GM23338 (cell line): ENCODE data around the gene PRKCH.

Experiments used
- CREB1 ChIP-seq: fragments of 250-450 bp; sonication (Bioruptor Pico); IDR thresholded peaks from 2 replicates; pipeline ENCODE4 v1.5.0; 2020; ENCODE audit warnings: low read depth, mild to moderate bottlenecking, moderate library complexity
- EZH2 ChIP-seq: fragments of 200-600 bp; sonication (generic); IDR thresholded peaks from one replicate; pipeline ENCODE4 v1.8.0; 2017; ENCODE audit warnings: antibody characterized with exemption, mild to moderate bottlenecking, low read depth; ENCODE audit not compliant: unreplicated experiment
- EZH2phosphoT487 ChIP-seq: fragments of 200-600 bp; sonication (generic); IDR thresholded peaks from one replicate; pipeline ENCODE4 v1.8.1; 2018; ENCODE audit warnings: antibody characterized with exemption; ENCODE audit not compliant: unreplicated experiment
- JUNB ChIP-seq: IDR thresholded peaks from one replicate; pipeline ENCODE4 v1.6.1; 2016; ENCODE audit warnings: antibody characterized with exemption; ENCODE audit not compliant: unreplicated experiment
- NANOG ChIP-seq: IDR thresholded peaks from 2 replicates; pipeline ENCODE4 v1.6.1; 2016; ENCODE audit warnings: antibody characterized with exemption, borderline replicate concordance
- POLR2AphosphoS5 ChIP-seq: IDR thresholded peaks from 2 replicates; pipeline ENCODE4 v1.6.1; 2016; ENCODE audit warnings: antibody characterized with exemption, low read depth
- STAT1 ChIP-seq: IDR thresholded peaks from one replicate; pipeline ENCODE4 v1.6.1; 2016; ENCODE audit warnings: antibody characterized with exemption; ENCODE audit not compliant: unreplicated experiment
- TF ChIP-seq, protein P1 (sequence below), 2 experiments: fragments of 200-600 bp in 1 of 2; sonication (generic) in 1 of 2; conservative IDR thresholded peaks; 2 replicates each; pipeline versions ENCODE4 v1.5.1 to v1.6.1; 2016 to 2017; ENCODE audit warnings: antibody characterized with exemption in 2 of 2, low read depth in 2 of 2, mild to moderate bottlenecking in 2 of 2, moderate library complexity in 1 of 2
- TF ChIP-seq, protein P2 (sequence below): IDR thresholded peaks from 2 replicates; pipeline ENCODE4 v1.6.1; 2016; ENCODE audit warnings: antibody characterized with exemption
- TF ChIP-seq, protein P3 (sequence below): IDR thresholded peaks from one replicate; pipeline ENCODE4 v1.6.1; 2018; ENCODE audit warnings: antibody characterized with exemption; ENCODE audit not compliant: unreplicated experiment

DNA sequence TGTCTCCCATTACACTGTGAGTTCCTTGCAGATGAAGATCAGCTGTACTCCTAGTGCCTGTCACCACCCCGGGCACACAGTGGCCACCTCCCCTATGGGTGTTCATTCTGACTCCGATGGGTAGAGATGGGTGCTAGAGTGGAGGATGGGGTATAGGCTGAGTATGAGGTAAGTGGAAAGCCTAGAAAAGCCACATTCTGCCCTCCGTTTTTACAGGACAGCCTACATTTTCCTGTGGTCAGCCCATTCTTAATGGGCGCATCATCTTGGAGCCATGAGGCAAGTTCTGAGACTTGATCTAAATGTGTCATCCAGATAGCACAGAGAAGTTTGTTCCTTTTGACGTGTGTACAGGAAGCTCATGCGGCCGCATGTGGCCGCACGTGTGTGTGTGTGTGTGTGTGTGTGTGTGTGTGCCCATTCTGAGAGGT lies 207.2 kb downstream of the PRKCH start:
- TF ChIP-seq EZH2 (no peak), STAT1 (no peak), POLR2AphosphoS5 (no peak), EZH2phosphoT487 (no peak), NANOG (no peak), JUNB (no peak), CREB1 (CRISPR knock-in tag) (no peak)
- TF ChIP-seq, protein P1, sequence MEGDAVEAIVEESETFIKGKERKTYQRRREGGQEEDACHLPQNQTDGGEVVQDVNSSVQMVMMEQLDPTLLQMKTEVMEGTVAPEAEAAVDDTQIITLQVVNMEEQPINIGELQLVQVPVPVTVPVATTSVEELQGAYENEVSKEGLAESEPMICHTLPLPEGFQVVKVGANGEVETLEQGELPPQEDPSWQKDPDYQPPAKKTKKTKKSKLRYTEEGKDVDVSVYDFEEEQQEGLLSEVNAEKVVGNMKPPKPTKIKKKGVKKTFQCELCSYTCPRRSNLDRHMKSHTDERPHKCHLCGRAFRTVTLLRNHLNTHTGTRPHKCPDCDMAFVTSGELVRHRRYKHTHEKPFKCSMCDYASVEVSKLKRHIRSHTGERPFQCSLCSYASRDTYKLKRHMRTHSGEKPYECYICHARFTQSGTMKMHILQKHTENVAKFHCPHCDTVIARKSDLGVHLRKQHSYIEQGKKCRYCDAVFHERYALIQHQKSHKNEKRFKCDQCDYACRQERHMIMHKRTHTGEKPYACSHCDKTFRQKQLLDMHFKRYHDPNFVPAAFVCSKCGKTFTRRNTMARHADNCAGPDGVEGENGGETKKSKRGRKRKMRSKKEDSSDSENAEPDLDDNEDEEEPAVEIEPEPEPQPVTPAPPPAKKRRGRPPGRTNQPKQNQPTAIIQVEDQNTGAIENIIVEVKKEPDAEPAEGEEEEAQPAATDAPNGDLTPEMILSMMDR (conservative IDR thresholded peaks at IDR 0.05; ENCODE audit: low read depth in 2 of 2) = no peak
- TF ChIP-seq, protein P2, sequence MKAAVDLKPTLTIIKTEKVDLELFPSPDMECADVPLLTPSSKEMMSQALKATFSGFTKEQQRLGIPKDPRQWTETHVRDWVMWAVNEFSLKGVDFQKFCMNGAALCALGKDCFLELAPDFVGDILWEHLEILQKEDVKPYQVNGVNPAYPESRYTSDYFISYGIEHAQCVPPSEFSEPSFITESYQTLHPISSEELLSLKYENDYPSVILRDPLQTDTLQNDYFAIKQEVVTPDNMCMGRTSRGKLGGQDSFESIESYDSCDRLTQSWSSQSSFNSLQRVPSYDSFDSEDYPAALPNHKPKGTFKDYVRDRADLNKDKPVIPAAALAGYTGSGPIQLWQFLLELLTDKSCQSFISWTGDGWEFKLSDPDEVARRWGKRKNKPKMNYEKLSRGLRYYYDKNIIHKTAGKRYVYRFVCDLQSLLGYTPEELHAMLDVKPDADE = no peak
- TF ChIP-seq, protein P3, sequence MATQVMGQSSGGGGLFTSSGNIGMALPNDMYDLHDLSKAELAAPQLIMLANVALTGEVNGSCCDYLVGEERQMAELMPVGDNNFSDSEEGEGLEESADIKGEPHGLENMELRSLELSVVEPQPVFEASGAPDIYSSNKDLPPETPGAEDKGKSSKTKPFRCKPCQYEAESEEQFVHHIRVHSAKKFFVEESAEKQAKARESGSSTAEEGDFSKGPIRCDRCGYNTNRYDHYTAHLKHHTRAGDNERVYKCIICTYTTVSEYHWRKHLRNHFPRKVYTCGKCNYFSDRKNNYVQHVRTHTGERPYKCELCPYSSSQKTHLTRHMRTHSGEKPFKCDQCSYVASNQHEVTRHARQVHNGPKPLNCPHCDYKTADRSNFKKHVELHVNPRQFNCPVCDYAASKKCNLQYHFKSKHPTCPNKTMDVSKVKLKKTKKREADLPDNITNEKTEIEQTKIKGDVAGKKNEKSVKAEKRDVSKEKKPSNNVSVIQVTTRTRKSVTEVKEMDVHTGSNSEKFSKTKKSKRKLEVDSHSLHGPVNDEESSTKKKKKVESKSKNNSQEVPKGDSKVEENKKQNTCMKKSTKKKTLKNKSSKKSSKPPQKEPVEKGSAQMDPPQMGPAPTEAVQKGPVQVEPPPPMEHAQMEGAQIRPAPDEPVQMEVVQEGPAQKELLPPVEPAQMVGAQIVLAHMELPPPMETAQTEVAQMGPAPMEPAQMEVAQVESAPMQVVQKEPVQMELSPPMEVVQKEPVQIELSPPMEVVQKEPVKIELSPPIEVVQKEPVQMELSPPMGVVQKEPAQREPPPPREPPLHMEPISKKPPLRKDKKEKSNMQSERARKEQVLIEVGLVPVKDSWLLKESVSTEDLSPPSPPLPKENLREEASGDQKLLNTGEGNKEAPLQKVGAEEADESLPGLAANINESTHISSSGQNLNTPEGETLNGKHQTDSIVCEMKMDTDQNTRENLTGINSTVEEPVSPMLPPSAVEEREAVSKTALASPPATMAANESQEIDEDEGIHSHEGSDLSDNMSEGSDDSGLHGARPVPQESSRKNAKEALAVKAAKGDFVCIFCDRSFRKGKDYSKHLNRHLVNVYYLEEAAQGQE = no peak
